Astrocyte of the hippocampus (primary cell): ENCODE measurements around the gene LRRC59.
"Not testable (repeated sequence)": the region's sequence is repeated elsewhere in the genome, so short reads cannot be mapped to it uniquely, and the experiment has no call there.

Experiments used
- DNase-seq: peaks from one replicate; pipeline ENCODE4 v3.0.0; 2011; ENCODE audit warnings: low read depth, low spot score

Gene LRRC59

DNA sequence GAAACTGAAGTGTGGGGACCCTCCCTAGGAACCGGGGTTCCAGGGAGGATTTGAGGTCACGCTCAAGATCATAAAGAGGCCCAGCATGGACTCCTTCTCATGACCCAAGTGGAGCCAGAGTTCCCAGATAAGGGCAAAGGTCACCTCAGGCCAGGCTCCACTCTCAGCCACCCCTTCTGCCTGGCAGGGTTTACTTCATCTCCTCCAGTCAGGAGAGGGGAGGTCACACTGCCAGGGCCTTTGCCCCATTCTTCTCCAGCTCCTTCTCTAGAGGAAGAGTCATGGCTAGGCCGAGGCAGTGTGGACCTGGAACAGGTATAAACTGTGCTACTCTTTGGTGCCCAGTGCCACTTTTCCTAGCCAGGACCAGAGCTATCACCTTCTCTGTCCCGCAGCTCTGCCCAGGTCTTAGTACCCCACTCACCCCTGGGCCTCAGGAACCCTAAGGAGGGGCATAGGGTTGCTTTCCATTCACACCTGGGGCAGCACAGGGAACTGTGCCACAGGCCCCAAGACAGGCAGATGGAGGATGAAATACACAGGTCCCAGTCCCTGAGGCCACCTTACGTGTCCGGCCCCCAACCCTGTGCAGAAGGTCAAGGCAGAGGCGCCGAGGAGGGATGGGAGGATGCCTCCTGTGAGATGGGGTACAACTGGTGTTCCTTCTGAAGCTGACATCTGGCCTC, 27.8 kb upstream of the LRRC59 start:
- no peak for DNase-seq

DNA sequence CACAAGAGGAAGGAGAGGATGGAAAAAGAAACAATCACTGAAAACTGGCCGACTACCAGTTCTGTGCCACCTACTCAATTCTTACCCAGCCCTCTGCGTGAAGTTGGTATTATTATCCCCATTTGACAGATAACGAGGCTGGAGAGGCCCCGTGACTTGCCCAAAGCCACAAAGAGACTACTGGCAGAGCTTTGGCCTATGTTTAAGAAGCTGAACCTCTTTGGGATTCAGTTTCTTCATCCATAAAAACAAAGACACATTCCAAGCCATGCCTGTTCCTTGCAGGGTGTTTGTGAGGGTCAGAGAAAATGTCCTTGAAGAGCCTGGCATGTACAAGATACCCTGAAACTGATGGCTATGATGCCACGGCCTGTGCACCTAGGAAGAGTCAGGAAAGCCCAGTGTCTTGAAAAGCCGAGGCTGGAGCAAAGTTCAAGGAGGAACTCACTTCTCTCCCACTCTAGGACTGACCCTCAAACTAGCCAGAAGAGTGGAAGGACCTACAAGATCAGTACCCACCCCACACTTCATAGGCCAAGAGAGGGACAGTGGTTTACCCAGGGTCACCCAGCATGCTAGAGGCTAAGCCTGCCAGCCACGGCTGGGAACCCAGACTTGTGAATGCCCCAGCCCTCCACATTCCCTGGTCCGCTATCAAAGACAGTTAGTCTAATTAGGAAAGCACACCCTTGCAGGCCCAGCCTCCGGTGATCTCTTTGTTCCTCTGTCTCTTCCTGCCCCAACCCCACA, 27.1 kb upstream of the LRRC59 start:
- no peak for DNase-seq

DNA sequence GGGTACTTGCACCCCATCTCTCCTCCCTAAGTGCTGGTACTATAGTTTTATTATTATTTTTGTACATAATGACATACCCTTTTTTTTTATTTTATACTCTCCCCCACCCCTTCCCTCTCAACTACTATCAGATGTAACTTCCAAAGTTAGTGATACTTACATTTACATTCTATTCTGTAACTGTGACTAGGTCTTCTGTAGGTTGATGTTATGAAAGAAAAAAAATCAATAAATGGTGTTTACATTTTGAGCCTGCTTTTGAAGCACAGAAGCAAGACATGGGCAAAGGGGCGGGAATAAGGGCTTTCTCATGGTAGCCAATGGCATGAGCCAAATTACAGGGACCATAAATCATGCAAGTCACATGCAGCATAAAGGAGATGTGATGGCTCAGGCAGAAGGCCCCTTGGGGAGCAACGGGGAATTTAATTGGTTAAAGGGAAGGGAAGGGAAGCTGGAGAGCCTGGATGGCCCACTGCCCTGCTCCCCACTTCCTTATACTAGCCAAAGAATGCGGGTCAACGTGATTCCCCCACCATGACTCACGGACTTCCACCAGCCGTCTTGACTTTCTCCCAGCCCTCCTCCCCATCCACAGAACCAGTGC, 26.3 kb upstream of the LRRC59 start:
- DNase-seq, result peak; percentile 83

DNA sequence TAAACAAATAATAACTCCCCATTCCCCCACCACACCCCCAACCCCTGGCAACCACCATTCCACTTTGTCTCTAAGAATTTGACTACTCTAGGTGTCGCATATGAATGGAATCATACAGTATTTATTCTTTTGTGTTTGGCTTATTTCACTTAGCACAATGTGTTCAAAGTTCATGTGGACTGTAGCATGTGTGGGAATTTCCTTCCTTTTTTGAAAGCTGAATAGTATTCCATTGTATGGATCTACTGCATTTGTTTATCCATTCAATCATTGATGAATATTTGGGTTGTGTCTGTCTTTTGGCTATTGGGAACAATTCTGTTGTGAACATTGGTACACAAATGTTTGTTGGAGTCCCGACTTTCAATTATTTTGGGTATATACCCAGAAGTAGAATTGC, 25.4 kb upstream of the LRRC59 start:
- DNase-seq, result no peak

DNA sequence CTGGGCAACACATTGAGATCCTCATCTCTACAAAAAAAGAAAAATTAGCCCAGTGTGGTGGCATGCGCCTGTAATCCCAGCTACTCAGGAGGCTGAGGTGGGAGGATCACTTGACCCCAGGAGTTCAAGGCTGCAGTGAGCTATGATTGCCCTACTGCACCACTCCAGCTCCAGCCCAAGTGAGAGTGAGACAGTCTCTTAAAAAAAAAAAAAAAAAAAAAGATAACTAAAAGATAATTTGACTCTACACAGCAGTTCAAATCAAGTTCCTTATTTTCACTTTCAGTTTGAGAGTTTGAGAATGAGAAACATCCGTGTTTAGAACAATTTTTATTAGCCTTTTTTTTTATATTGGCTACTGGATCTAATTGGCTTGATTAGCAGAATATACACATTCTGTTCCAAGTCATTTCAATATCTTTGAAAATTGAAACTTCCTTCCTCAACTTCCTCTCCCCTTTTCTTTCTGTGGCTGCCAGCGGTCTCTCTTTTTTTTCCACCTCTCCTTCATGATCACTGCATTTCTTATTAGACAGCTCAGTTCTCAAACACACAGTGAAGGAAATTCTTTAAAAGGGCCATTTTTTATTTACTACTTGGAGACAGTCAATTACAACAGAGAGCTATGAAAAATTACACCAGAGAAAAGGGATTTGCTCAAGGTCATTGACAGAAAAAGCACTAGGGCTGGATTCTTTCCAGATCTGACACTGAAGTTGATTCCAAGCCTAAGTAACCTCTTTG, 24.2 kb upstream of the LRRC59 start:
- DNase-seq, result peak; percentile 15

DNA sequence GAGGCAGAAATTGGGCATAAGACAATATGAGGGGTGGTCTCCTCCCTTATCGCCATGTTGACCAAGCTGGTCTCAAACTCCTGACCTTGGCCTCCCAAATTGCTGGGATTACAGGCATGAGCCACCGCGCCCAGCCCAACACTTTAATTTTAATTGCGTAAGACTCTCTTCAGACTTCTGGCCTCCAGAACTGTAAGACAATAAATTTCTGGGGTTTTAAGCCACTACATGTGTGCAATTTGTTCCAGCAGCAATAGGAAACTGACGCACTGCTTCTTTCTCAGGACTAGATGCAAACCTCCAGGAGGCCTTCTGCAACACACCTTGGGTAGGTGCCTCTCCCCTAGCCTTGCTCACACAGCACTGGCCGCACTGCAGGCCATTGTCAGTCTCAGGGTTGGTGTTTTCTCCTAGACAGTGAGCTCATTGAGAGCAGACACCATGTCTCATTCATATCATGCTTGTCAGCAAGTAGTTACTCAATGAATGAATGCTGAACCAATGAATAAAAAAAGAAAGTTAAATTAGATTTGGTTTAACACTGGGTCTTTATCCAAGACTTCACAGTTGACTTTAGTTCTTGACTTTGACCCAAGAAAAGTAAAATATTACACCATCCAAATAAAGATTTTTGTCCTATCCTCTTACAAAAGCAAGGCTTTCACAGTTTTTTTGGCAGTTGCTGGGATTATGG, 23.2 kb upstream of the LRRC59 start:
- DNase-seq, result no peak

DNA sequence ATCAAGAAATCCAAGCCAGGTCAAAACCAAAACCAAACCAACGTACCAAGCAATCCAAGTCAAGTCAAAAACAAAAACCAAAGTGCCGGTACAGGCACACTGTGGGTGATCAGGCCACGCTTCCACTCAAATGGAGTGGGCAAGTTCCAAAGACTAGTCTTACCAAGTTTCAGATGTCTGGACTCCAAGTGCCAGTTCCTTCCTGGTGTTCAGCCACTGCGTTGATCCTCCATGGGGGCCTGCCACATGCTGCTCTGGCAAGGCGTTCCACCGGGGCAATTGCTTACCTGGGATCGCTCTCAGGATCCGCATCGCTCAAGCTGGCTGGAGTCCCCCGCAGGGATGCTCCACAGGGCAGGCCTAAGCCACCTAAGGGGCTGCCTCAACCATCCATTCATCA, 22.3 kb upstream of the LRRC59 start:
- DNase-seq, result not testable (repeated sequence)

DNA sequence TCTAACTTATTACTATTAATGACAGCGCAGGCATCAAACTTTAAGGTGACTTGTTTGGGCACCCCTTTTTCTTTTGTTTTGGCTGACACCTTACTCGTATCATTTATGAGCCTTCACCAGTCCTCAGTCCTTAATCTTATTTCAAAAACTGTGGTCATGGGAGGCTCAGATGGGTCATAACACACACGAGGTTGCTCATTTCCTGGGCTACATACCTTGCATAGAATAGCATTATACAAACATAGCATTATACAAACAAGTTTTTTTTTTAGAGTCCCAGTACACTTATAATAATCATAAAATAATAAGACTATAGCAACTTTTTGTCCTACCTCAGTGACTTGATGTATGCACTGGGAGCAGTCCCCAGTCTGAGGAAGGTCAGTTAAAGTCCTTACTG, 17.5 kb upstream of the LRRC59 start:
- no peak for DNase-seq

DNA sequence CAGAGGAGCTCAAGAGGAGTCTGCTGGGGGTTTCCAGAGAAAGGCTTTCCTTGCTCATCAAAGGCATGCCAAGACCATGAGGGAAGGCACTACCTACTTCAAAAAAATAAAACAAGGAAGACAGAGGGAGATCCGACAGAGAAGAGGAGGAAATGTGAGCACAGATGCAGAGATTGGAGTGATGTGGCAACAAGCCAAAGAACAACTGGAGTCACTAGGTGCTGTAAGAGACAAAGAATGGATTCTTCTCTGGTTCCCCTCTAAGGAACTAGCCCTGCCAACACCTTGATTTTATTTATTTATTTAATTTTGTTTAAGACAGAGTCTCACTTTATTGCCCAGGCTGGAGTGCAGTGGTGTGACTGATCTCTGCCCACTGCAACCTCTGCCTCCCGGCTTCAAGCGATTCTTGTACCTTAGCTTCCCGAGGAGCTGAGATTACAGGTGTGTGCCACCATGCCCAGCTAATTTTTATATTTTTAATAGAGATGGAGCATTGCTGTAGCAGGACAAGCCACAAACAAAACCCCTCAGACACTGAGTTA, 14.9 kb upstream of the LRRC59 start:
- DNase-seq, result no peak

DNA sequence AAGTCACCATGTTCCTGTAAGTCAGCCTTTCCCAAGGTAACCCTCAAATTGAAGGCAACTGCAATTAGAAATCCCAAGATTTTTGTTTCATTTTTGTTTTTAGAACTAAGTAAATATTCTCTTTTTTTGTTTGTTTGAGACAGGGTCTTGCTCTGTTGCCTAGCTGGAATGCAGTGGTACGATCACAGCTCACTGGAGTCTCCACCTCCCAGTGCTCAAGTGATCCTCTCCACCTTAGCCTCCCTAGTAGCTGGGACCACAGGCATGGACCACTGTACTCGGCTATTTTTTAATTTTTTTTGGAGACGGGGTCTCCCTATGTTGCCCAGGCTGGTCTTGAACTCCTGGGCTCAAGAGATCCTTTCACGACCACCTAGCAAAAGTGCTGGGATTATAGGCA, 10.6 kb upstream of the LRRC59 start:
- DNase-seq, result no peak

DNA sequence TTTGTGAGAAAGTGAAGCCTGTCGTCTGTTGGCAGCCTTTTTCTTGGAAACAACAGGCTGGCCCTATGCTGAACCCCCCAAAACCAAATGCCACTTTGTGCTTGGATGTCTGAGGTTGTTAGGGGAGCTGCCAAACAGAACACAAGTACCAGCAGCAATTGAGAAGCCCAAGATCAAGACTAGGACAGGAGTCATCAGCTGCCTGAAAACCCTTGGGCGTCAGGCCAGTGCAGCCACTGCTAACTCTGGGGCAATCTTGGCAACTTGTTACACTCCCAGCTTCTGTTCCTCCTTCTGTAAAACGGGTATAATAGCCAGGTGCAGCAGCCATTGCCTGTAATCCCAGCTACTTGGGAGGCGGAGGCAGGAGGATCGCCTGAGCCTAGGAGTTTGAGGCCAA, 9.3 kb upstream of the LRRC59 start:
- no peak for DNase-seq

DNA sequence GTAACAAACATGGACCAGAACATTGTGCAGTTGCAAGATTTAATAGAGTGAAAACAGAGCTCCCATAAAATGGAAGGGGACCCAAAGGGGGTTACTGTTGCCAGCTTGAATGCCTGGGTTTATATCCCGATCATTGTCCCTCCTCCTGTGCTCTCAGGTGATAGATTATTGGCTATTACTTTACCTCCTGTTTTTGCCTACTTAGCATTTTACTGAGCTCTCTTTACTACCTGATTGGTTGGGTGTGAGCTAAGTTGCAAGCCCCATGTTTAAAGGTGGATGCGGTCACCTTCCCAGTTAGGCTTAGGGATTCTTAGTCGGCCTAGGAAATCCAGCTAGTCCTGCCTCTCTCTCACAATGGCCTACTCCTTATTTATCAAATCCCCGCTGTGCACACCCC, 8.0 kb upstream of the LRRC59 start:
- not testable (repeated sequence) for DNase-seq

DNA sequence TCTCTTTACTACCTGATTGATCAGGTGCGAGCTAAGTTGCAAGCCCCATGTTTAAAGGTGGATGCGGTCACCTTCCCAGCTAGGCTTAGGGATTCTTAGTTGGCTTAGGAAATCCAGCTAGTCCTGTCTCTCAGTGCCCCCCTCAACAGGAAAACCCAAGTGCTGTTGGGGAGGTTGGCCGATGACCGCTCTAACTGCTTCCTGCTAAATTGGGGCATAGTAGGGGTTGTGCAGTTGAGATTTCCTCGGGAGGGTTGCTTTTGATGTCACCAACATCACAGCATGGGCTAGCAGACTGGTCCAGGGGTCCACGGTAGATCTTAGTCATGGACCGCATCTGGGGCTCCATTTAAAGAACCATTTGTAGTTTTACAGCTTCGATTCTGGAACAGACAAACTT, 2.3 kb upstream of the LRRC59 start:
- not testable (repeated sequence) for DNase-seq

DNA sequence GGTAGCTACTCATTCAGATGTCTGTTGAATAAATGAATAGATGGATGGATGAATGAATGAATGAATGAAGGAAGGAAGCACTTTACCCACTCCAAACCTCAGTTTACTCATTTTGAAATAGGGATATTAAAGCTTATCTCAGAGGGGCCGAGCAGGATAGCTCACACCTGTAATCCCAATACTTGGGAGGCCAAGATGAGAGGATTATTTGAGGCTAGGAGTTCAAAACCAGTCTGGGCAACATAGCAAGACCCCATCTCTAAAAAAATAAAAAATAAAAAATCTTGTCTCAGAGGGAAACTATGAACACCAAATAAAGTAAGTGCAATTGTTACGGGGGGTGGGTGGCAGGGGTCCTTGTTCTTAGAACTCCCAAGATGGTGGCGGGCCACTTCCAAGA, 1.3 kb upstream of the LRRC59 start:
- not testable (repeated sequence) for DNase-seq

DNA sequence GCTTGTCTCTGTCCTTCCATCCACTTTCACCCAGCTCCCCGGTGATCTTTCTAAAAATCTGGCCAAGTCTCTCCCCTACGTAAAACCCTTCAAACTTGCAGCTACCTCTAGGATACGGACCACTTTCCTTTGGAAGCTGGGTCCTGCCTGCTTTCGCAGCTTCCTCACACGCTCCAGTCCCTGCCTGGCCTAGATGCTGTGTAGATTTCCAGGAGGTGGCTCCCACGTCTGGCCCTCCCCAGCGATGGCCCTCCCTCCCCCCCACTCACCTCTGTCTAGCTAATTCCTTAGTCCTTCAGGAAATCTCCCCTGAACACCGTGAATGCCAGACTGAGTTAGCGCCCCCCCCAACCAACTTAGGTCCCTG, 579 bp upstream of the LRRC59 start:
- DNase-seq, result no peak

DNA sequence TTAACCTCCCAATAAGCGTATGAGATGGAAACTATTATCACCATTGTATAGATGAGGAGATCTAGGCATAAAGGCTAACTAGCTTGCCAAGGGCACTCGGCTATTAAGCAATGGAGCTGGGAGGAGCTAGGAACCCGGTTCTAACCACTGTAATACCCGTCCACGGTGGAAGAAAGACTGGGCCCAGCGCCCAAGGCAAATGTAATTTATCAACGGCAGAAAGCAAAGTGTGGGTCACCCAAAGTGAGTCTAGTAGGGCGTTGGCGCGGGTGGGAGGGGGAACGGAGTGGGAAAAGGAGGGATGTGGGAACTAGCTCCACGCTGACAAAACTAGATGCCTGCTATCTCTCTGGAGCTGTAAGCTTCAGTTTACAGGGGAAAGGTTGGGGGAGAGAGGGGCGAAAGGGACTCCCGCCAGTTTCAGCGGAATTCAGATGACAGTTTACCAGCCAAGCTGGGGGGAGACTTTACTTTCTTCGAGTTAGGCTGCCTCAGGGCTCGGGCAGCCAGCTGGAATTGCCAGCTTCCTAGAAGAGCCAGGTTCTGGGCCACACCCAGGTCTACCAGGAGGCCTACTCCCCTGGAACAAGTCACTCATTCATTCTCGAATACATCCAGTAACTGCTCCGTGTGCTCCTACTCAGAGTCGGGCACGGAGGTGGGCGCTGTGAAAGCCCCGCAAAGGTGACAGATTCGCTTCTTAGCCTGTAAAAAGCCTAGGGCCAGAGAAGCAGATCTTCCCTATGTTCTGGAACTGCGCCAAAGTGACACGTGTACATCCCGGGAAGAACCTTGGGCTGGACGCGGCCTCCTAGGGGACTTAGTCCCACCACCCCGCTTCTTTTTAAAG, 837 bp downstream of the LRRC59 start:
- DNase-seq, result peak; percentile 61

DNA sequence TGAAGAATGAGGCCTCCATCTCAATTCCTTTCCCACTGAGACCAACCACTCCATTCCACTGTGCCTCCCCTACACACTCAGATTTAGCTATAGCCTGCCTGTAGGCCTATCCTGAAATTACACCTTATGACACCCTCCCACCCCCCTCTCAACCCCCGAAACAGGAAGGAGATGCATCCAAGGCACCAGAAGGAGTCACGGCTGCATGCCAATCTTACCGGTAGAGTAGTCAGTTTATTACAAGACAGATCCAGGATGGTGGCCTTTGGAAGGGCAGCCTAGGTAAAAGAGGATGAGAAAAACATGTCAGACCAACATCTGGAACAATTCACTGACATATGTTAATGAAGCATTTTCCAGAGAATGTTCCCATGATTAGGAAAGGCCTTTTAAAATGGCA, 2.6 kb downstream of the LRRC59 start:
- DNase-seq, result no peak

DNA sequence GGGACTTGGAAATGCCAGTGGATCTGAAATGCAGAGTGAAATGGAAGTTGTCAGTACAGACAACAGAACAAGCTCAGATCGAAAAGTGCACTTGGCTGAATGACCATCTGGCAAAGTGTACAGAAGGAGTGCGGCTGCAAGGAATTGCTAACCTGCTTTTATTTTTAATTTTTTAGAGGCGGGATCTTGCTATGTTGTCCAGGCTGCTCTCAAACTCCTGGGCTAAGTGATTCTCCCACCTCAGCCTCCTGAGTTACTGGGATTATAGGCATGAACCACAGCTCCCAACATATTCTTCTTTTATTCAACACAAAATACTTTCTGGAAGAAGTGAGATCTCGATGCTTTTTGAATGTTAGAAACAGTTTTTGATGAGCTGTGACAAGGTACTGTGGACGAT, 3.6 kb downstream of the LRRC59 start:
- DNase-seq, result no peak

DNA sequence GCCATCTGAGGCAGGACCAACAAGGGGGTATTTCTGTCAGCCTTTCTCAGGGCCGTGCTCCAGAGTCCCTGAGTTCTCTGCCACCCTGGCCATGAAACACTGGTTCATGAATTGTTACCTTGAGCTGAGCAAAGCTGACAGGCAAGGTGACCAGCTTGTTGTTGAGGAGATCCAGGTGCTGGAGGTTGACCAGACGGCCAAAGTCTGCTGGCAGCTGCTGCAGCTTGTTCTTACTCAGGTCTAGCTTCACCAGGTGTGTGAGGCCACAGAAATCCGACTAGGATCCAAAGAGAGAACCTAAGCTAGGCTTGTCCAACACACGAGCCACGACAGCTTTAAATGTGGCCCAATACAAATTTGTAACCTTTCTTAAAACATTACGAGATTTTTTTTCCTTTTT, 4.7 kb downstream of the LRRC59 start:
- no peak for DNase-seq

DNA sequence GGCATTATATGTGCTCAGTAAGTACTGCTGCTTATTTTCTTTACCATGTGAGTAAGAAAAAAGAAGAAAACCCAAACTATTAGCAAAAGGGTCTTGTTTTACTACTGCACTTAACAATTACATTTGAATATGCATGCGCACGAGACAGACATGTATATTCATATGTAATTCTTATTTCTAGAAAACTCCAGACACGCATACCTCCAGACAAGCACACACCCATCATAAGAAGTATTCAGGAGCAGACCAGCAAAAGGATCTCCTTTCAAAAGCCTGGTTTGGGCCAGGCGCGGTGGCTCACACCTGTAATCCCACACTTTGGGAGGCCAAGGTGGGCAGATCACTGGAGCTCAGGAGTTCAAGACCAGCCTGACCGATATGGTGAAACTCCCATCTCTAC, 7.8 kb downstream of the LRRC59 start:
- DNase-seq, result no peak

DNA sequence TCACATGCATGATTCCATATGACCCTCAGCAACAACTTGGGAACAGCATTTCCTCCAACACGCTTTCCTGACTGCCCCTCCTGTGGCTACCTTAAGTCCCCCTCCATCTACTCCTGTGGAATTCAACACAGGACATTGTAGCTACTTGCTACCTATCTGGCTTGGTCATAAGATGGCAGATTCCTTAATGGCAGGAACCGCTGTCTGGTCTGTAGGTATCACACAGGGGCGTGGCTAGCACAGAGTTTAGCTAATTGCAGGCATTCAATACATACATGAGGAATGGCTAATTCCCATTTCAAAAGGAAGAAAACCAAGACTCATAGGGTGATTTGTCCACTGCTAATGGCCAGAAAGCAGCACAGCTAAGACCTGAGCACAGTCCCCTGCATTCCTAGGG, 8.6 kb downstream of the LRRC59 start:
- DNase-seq, result no peak
